NCI-H748 treated with DMSO at 0.1 percent for 48 hours (cell line): ENCODE measurements around the gene FMNL3.
"Not testable (repeated sequence)": the region's sequence is repeated elsewhere in the genome, so short reads cannot be mapped to it uniquely, and the experiment has no call there.

Experiments
- DNase-seq: peaks from one replicate; lab custom pipeline; 2025; lab: John Stamatoyannopoulos, UW

FMNL3 gene

GRCh38 chr12:49632401-49632800 lies 74.8 kb downstream of the FMNL3 start:
- no peak for DNase-seq

DNA sequence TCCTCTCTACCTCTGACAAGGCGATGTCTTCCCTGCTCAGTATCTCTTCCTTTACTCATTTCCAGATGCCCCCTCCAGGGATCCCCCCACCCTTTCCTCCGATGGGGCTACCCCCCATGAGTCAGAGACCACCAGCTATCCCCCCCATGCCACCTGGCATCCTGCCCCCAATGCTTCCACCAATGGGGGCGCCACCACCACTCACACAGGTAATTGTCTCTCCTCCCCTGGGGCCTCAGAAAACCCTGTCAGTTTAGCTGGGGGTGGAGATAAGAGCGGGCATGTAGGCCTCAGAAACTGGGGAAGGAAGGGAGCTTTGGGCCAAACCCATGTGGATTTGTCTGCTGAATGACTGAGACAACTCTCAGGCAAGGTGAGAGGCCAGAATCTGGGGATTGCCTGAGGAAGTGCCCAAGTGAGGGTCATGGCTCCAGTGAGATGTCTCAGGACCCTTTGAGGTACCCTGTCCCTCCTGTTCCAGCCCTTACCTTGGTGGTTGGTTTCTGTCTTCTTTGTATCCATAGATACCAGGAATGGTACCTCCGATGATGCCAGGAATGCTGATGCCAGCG lies 75.8 kb downstream of the FMNL3 start:
- no peak for DNase-seq

DNA sequence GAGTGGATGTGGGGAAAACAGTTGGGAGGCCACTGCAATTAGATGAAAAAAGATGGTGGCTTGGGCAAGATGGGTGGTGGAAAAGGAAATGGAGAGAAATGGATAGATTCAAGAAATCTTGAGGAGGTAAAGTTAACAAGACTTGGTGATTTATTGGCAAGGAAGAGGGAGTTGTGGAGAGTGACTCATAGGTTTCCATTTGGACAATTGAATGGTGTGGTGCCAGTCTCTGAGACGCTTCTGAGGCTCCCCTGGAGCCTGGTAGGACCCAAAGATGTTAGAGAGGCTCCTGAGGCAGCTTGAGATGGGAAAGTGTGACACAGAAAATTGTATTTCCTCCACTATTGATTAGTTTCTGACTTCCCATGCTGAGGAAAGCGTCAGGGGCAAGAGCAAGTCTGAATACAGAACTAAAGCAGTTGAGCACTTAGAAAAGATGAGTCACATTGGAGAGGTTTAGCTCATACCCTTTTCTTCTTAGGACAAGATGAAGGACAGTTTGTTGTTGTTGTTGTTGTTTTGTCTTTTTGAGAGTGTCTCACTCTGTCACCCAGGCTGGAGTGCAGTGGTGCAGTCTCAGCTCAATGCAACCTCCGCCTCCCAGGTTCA lies 79.3 kb downstream of the FMNL3 start:
- DNase-seq = no peak

DNA sequence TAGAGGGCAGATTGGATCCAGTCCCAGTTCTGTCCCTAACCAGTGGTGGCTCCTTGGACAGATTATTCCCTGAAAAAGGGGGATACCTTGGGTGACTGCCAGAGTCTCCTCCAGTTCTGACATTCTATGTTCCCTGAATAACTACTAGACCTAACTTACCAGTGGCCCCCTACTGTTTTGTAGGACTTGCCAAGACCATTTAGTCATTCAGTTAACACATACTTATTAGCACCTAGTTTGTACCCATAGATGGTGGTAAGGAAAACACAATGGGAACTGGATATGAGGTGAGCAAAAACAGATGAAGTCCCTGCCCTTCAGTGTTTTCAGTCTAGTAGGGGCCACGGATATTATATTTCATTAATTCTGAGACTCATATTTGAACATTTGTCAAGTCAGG lies 80.4 kb downstream of the FMNL3 start:
- DNase-seq = no peak

GRCh38 chr12:49626169-49626835 lies 80.9 kb downstream of the FMNL3 start:
- no peak for DNase-seq

DNA sequence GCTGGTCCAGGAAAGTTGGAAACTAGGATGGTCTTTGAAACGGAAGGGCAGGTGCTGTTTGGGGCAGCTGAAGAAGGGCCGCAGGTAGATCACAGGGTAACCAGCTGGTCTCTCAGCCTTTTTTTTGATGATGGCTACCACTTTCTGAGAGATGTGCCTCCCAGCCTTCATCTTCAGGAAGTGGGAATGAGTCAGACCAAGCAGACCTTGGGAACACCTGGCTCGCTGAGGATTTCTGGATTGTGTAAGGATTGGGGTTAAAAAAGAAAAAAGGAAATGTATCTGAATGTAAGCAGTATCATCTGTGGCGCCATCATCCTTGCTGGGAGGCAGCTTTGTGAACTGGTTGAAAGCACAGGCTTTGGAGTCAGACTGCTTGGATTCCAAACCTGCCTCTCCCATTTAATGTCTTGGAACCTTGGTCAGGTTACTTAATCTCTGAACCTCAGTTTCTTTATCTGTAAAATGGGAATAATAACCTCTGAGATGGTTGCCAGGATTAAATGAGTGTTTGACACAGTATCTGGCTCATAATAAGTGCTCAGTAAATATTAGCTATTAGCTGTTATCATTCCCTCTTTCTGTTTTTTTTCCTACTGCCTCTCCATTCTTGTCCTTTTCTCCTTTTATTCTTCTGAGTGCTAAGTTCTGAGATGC lies 82.2 kb downstream of the FMNL3 start:
- DNase-seq = no peak

DNA sequence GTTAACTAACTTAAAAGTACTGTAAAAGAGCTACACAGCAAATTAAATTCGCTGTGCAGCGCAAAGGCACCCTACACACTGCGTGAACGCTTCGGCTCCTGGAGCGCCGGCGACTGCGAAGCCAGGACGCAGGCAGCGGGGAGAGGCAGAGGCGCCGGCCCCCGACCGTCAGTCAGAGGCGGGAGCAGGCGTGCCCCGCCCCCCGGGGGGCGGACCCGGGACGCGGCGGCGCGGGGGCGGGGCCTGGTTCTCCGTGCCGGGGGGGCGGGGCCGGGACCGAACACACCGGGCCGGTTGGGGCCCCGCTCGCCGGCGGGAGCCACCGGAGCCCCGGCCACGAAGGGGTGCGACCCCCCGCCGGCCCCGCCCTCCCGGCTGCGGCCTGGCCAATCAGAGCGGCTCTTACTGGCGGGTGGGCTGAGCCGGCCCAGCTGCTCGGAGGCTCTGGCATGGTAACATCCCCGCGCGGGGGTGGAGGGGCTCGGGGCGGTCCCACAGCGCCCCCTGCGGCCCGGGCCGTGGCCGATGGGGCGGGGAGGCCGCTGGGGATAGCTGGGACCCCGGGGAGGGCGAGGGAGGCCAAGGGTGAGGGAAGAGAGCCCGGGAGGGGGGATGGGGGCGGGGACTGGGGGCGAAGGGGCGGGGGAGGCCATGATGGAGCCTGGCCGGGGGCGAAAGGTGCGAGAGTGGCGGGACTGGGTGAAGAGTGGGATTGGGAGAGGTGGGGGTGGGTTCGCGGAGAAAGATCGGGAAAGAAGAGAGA lies 83.9 kb downstream of the FMNL3 start, which contains the start of gene PRPF40B:
Gene PRPF40B, plus strand, starts transcription at position 420 of the 763 bp plus-strand sequence. Its CDS starts 30 bp downstream, at position 450.
- peak; percentile 62 for DNase-seq

- DNase-seq = no peak
Measured at GRCh38 chr12:49622501-49623141, 84.6 kb downstream of the FMNL3 start.

DNA sequence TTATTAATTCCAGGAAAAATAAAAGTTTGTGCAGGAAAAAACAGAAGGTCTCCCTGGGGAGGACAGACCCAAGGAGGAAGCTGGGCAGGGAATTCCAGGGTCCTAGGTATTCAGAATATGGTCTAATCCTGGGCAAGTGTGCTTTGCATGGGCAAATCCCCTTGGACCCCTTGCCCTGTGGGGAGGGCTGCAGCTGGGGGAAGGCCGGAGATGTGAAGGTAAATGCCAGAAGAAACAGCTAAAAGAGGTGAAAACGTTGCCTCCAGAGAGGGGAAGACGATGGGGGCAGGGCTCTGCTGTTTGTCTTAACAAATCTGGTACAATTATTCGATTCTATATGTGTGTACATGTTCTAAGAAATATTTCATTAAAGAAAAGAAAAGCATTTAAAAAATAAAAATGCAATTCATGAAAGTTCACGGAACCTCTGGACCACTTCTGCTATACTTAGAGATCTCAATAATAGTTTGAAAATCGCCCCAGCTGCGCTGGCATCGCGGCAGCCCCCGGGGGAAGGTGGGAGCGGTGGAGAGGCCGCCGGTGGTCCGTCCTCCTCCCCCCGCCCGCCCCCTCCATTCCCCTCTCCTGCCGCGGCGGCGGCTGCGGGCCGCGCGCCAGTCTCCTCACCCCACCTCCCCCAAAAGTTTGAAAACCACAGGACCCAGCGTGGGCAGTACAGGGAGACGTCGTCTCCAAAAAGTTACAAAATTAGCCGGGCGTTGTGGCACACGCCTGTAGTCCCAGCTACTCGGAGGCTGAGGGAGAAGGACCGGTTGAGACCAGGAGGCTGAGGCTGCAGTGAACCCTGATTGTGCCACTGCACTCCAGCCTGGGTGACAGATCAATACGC lies 85.3 kb downstream of the FMNL3 start:
- no peak for DNase-seq

GRCh38 chr12:49619286-49619685 lies 87.9 kb downstream of the FMNL3 start:
- DNase-seq = no peak

- no peak for DNase-seq
Measured at GRCh38 chr12:49618576-49618975, 88.6 kb downstream of the FMNL3 start.

- DNase-seq = no peak
Measured at GRCh38 chr12:49616533-49617219, 90.5 kb downstream of the FMNL3 start.

- no peak for DNase-seq
Measured at GRCh38 chr12:49615725-49616124, 91.5 kb downstream of the FMNL3 start.

DNA sequence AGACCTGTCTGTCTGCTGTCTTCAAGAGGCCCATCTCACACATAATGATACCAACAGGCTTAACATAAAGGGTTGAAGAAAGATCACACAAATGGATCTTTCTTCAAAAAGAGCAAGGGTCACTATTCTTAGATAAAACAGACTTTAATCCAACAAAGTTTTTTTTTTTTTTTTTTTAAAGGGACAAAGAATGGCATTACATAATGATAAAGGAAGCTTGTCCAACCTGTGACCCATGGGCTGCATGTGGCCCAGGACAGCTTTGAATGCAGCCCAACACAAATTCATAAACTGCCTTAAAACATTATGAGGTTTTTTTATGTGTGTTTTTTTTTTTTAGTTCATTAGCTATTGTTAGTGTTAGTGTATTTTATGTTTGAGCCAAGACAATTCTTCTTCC lies 95.0 kb downstream of the FMNL3 start:
- no peak for DNase-seq

- not testable (repeated sequence) for DNase-seq
Measured at GRCh38 chr12:49610785-49611184, 96.4 kb downstream of the FMNL3 start.

- DNase-seq = no peak
Measured at GRCh38 chr12:49609875-49610154, 97.4 kb downstream of the FMNL3 start.

DNA sequence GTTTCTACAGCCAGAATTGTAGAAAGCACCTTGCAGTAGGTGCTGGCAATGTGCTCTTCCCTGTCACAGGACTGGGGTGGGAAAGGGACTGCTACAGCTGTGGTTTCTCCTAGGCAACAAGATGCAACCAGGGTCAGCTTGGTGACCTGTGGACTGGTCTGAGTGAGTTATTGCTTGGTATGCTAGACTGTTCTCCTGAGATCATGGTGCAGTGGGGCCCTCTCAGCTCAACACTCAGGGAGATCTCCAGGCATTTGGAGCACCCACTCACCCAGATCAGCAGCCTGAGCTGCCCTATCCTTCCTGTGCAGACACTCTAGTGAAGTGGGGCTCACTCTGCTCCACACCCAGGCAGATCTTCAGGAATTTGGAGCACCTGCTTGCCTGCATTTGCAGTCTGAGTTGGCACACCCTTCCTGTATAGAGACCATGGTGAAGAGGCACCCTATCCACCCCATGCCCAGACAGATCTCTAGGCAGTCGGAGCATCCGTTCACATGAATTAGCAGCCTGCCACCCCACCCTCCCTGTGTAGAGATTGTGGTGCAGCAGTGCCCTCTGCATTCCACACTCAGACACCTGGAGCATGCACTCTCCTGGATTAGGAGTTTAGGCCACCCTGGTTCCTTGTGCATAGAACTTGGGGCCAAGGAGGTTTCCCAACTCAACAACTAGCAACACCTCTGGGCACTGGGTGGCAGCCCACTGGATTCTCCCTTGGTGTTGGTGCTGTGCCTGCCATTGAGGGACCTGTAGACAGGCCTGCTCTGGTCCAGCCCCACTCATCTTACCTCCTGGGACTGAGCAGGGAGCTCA lies 97.9 kb downstream of the FMNL3 start:
- no peak for DNase-seq

GRCh38 chr12:49605539-49605938 lies 101.7 kb downstream of the FMNL3 start, which contains the start of gene FAM186B:
TSS of gene FAM186B (minus strand) at chr12:49605639. CDS start at chr12:49605477, 162 bp downstream.
- DNase-seq = not testable (repeated sequence)

- no peak for DNase-seq
Measured at GRCh38 chr12:49604856-49605255, 102.3 kb downstream of the FMNL3 start.
